Prostate gland (tissue), 2 donors: ENCODE data around the gene SRGAP3.

Experiments
- POLR2A ChIP-seq: fragments of 450-650 bp; IDR thresholded peaks from one replicate; pipeline ENCODE4 v1.6.1; 2016; ENCODE audit warnings: antibody characterized with exemption, mild to moderate bottlenecking
- POLR2AphosphoS5 ChIP-seq: sonication (generic); formaldehyde crosslinking; IDR thresholded peaks from one replicate; pipeline ENCODE4 v1.6.1; 2017; ENCODE audit warnings: antibody characterized with exemption
- TF ChIP-seq, protein P1 (sequence below), 4 experiments: fragments of 200-600 bp in 2 of 4; fragments of 450-650 bp in 2 of 4; sonication (generic) in 2 of 4; IDR thresholded peaks; 1 replicate in 3 of 4; 2 replicates in 1 of 4; pipeline ENCODE4 v1.5.1; 2016 to 2019; ENCODE audit warnings: antibody characterized with exemption in 4 of 4, mild to moderate bottlenecking in 2 of 4, moderate library complexity in 2 of 4

DNA sequence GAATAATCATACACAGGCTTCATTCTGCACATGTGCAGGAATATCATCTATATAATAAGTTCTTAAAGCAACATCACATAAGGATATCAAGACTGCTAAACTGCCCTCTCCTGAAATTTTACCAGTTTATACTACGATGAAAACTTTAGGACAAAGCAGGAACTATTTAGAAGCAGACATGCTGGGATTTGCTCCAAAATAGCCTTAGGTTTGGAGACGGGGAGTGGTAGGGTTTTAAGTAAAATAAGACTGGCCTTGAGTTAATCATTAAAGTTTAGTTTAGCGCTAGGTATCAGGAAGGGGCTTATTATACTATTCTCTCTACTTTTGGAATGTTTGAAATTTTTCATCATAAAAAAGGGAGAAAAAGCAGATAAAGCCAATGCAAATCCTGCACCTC lies 115.8 kb downstream of the SRGAP3 start:
- TF ChIP-seq POLR2A = no peak
- TF ChIP-seq, protein P1, sequence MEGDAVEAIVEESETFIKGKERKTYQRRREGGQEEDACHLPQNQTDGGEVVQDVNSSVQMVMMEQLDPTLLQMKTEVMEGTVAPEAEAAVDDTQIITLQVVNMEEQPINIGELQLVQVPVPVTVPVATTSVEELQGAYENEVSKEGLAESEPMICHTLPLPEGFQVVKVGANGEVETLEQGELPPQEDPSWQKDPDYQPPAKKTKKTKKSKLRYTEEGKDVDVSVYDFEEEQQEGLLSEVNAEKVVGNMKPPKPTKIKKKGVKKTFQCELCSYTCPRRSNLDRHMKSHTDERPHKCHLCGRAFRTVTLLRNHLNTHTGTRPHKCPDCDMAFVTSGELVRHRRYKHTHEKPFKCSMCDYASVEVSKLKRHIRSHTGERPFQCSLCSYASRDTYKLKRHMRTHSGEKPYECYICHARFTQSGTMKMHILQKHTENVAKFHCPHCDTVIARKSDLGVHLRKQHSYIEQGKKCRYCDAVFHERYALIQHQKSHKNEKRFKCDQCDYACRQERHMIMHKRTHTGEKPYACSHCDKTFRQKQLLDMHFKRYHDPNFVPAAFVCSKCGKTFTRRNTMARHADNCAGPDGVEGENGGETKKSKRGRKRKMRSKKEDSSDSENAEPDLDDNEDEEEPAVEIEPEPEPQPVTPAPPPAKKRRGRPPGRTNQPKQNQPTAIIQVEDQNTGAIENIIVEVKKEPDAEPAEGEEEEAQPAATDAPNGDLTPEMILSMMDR (IDR thresholded peaks at IDR 0.05) = no peak
- TF ChIP-seq POLR2AphosphoS5 = no peak
